Thyroid gland (tissue), 4 donors: ENCODE results near the gene WNT7B.

Experiments
- CTCF ChIP-seq, 6 experiments: fragments of 200-600 bp in 3 of 6; fragments of 450-650 bp in 3 of 6; sonication (generic) in 3 of 6; IDR thresholded peaks; one replicate each; pipeline ENCODE4 v1.5.1; 2016 to 2019; ENCODE audit warnings: antibody characterized with exemption in 6 of 6, mild to moderate bottlenecking in 2 of 6, inconsistent platforms in 1 of 6, moderate library complexity in 1 of 6
- POLR2A ChIP-seq, 2 donors: fragments of 450-650 bp; IDR thresholded peaks; one replicate each; pipeline ENCODE4 v1.6.1; 2017; ENCODE audit warnings: antibody characterized with exemption in 2 of 2, mild to moderate bottlenecking in 2 of 2, moderate library complexity in 1 of 2

GRCh38 chr22:45996241-45997076 is 19.5 kb upstream of the WNT7B start:
- no peak for TF ChIP-seq CTCF (IDR thresholded peaks at IDR 0.05)
- no peak for TF ChIP-seq POLR2A (IDR thresholded peaks at IDR 0.05)
